ENCODE results near the gene PABPC1L. TPM values are rescaled to one million over a fixed set of nuclear protein-coding genes. Genes with fewer than 3 reads are reported as not detected.

Gene PABPC1L
- total RNA-seq, 1 experiment from 2014 or later = 83.5 TPM

DNA sequence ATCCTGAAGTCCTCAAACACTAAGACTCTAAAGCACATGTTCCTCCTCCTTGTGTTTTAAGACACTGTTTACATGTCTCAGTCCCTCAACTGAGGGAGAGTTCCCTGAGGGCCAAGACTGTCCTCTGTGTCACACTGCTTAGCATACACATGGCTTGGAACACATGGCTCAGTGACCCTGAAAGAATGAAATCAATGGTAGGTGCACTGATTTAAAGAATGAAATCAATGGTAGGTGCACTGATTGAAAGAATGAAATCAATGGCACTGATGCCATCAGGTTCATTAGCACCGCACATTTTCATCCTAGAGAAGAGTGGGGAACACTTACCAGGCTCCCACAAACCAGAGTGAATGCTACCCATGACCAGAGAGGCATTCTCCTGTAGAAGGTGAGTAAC lies 40.5 kb downstream of the PABPC1L start:
- H3K4me2 ChIP-seq (ENCODE audit: insufficient read depth, insufficient read length, low read length) = no peak overlapping the region
- no peak overlapping the region for H2AK5ac ChIP-seq (ENCODE audit: insufficient read length, low read length)
- H2BK20ac ChIP-seq (ENCODE audit: low read depth, low read length, poor library complexity, severe bottlenecking) = no peak overlapping the region
- H4K8ac ChIP-seq (replicated peaks; ENCODE audit: insufficient read length, low read depth, low read length) = no peak overlapping the region
- no peak overlapping the region for H3K27ac ChIP-seq (ENCODE audit: insufficient read length, low read depth, low read length)
- no peak for DNase-seq
- no peak overlapping the region for H4K91ac ChIP-seq (ENCODE audit: insufficient read length, low read depth, low read length)
- no peaks in the 10 kb centered on the region for H3K9me3 ChIP-seq (ENCODE audit: control insufficient read depth, low read depth, low read length)
- H3K36me3 Mint-ChIP-seq (ENCODE audit: insufficient read depth in 1 of 3, low read depth in 3 of 3) = peaks cover 37 to 91% (median 62%) of the 10 kb centered on the region in 3 experiments; a peak in 6 of 7 replicates
- H2BK120ac ChIP-seq (ENCODE audit: low read depth, low read length, poor library complexity, severe bottlenecking) = no peak overlapping the region
- no peak overlapping the region for H3K27ac Mint-ChIP-seq
- no peaks in the 10 kb centered on the region for H3K79me2 ChIP-seq (ENCODE audit: insufficient read depth, low read length)
- no peak overlapping the region for H3K9ac ChIP-seq (ENCODE audit: extremely low read depth, insufficient read length, low read length)
- no peak overlapping the region for H3K4me3 Mint-ChIP-seq
- no peaks in the 10 kb centered on the region for H3K23me2 ChIP-seq (ENCODE audit: insufficient read length, low read depth, low read length, poor library complexity, severe bottlenecking)
- H2AFZ ChIP-seq (ENCODE audit: low read length) = no peak overlapping the region
- no peak overlapping the region for H3K4ac ChIP-seq (ENCODE audit: low read depth, low read length)
- H3K4me1 ChIP-seq (ENCODE audit: insufficient read depth, low read length) = no peaks in the 10 kb centered on the region
- TF ChIP-seq, protein P1, sequence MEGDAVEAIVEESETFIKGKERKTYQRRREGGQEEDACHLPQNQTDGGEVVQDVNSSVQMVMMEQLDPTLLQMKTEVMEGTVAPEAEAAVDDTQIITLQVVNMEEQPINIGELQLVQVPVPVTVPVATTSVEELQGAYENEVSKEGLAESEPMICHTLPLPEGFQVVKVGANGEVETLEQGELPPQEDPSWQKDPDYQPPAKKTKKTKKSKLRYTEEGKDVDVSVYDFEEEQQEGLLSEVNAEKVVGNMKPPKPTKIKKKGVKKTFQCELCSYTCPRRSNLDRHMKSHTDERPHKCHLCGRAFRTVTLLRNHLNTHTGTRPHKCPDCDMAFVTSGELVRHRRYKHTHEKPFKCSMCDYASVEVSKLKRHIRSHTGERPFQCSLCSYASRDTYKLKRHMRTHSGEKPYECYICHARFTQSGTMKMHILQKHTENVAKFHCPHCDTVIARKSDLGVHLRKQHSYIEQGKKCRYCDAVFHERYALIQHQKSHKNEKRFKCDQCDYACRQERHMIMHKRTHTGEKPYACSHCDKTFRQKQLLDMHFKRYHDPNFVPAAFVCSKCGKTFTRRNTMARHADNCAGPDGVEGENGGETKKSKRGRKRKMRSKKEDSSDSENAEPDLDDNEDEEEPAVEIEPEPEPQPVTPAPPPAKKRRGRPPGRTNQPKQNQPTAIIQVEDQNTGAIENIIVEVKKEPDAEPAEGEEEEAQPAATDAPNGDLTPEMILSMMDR (conservative IDR thresholded peaks at IDR 0.05) = no peak
- H4K5ac ChIP-seq (ENCODE audit: insufficient read length, low read depth, low read length) = no peak overlapping the region
- no peaks in the 10 kb centered on the region for H3K27me3 ChIP-seq (ENCODE audit: insufficient read depth, low read length)
- no peaks in the 10 kb centered on the region for H4K20me1 ChIP-seq (ENCODE audit: control insufficient read depth, insufficient read depth, insufficient read length)
- H3K23ac ChIP-seq (ENCODE audit: insufficient read length, low read depth, low read length) = no peak overlapping the region
- H2BK12ac ChIP-seq (ENCODE audit: insufficient read length, low read depth, low read length) = no peak overlapping the region
- H3K79me1 ChIP-seq (ENCODE audit: insufficient read depth, low read depth, low read length, poor library complexity, severe bottlenecking) = no peaks in the 10 kb centered on the region
- H3T11ph ChIP-seq (ENCODE audit: low read length) = no peak overlapping the region
- no peak overlapping the region for H3K14ac ChIP-seq (ENCODE audit: insufficient read depth, low read length)
- no peak overlapping the region for H2BK15ac ChIP-seq (ENCODE audit: low read depth, low read length)
- H2BK5ac ChIP-seq (ENCODE audit: insufficient read length, low read length) = no peak overlapping the region
- no peaks in the 10 kb centered on the region for H3K27me3 Mint-ChIP-seq (ENCODE audit: low read depth)
- no peak overlapping the region for H3K18ac ChIP-seq (ENCODE audit: insufficient read length, low read depth, low read length)
- no peaks in the 10 kb centered on the region for H3K4me1 Mint-ChIP-seq
- H3K56ac ChIP-seq (ENCODE audit: insufficient read length, low read depth, low read length) = no peak overlapping the region
- no CpG with 5 or more reads among the region's 1 CpG for WGBS (ENCODE audit: extremely low coverage, insufficient read length, low lambda C conversion rate)
- no peaks in the 10 kb centered on the region for H3K9me3 Mint-ChIP-seq
